Endothelial cell of umbilical vein (primary cell): ENCODE results near the gene TMEM63B. TPM values are rescaled to one million over a fixed set of nuclear protein-coding genes. Genes with fewer than 3 reads are reported as not detected.

Experiments
- BruUV-seq: library from RNA; stranded (reverse); fragments of 400-500 nt; replicated peaks from 2 replicates; lab custom pipeline; 2021; lab: Mats Ljungman, UMichigan
- CTCF ChIA-PET: fragments of 300-600, 350-600 bp; sonication (Branson Sonifier 250); formaldehyde crosslinking; loops from one replicate; lab custom pipeline; 2021; ENCODE audit warnings: antibody characterized with exemption, inconsistent platforms; lab: Charles Lee
- POLR2A ChIA-PET: fragments of 300-600, 350-600 bp; sonication (Branson Sonifier 250); formaldehyde crosslinking; loops from one replicate; lab custom pipeline; 2021; ENCODE audit warnings: antibody characterized with exemption, inconsistent platforms; lab: Charles Lee
- DNase-seq: peaks from one replicate; pipeline ENCODE4 v3.0.0-alpha.2; 2011; ENCODE audit warnings: low read depth, low spot score
- FAIRE-seq: peaks from 2 replicates; lab custom pipeline; 2011; peaks lifted over from hg19 to GRCh38; lab: Jason Lieb, UNC
- H2AFZ ChIP-seq: 2 replicates; pipeline ENCODE4 v1.6.0; 2012; ENCODE audit warnings: low read depth, low read length, control low read depth, inconsistent platforms
- H3K27ac ChIP-seq: 2 replicates; pipeline ENCODE4 v1.5.1; 2011; ENCODE audit warnings: low read depth, mild to moderate bottlenecking, control low read depth, low read length, moderate library complexity; ENCODE audit not compliant: insufficient read depth
- H3K27me3 ChIP-seq, 2 experiments: 2 replicates each; pipeline versions ENCODE4 v1.6.0 to v1.6.1; 2011; ENCODE audit warnings: low read length in 2 of 2, mixed read lengths in 1 of 2; ENCODE audit not compliant: control insufficient read depth in 2 of 2, insufficient read depth in 2 of 2
- H3K36me3 ChIP-seq, 2 experiments: 2 replicates in 1 of 2; 3 replicates in 1 of 2; pipeline ENCODE4 v1.5.1; 2011; ENCODE audit warnings: low read length in 2 of 2, mild to moderate bottlenecking in 1 of 2, moderate library complexity in 1 of 2; ENCODE audit not compliant: control insufficient read depth in 2 of 2, insufficient read depth in 2 of 2; ENCODE audit errors: extremely low read depth in 1 of 2
- H3K4me1 ChIP-seq: 3 replicates; pipeline ENCODE4 v1.5.1; 2011; ENCODE audit warnings: mild to moderate bottlenecking, low read length; ENCODE audit not compliant: control insufficient read depth, insufficient read depth; ENCODE audit errors: extremely low read depth
- H3K4me2 ChIP-seq: 2 replicates; pipeline ENCODE4 v1.6.1; 2011; ENCODE audit warnings: low read length, control low read depth, mixed read lengths; ENCODE audit not compliant: insufficient read depth
- H3K4me3 ChIP-seq, 3 experiments: fragments of 200-600 bp in 1 of 3; sonication (generic), shearing (Covaris generic) in 1 of 3; replicated peaks in 1 of 3; 2 replicates each; pipeline ENCODE4 v1.5.1; 2011 to 2016; ENCODE audit warnings: control low read depth in 3 of 3, low read length in 3 of 3, mild to moderate bottlenecking in 2 of 3, inconsistent platforms in 1 of 3, low read depth in 1 of 3, moderate library complexity in 1 of 3; ENCODE audit not compliant: insufficient read depth in 1 of 3
- H3K79me2 ChIP-seq: 2 replicates; pipeline ENCODE4 v1.6.0; 2012; ENCODE audit warnings: low read length, inconsistent platforms; ENCODE audit not compliant: control insufficient read depth, insufficient read depth
- H3K9ac ChIP-seq: replicated peaks from 2 replicates; pipeline ENCODE3; 2011; ENCODE audit warnings: low read length, control low read depth; ENCODE audit not compliant: insufficient read depth; ENCODE audit errors: extremely low read depth
- H3K9me1 ChIP-seq: replicated peaks from 3 replicates; pipeline ENCODE4 v1.6.0; 2011; ENCODE audit warnings: mild to moderate bottlenecking, low read length; ENCODE audit not compliant: control insufficient read depth, insufficient read depth; ENCODE audit errors: extremely low read depth
- H3K9me3 ChIP-seq: replicated peaks from 2 replicates; pipeline ENCODE4 v1.5.1; 2012; ENCODE audit warnings: low read length, inconsistent platforms; ENCODE audit not compliant: control insufficient read depth, insufficient read depth
- H4K20me1 ChIP-seq: replicated peaks from 2 replicates; pipeline ENCODE3; 2011; ENCODE audit warnings: mild to moderate bottlenecking, low read length; ENCODE audit not compliant: control insufficient read depth, insufficient read depth; ENCODE audit errors: extremely low read depth
- EZH2 ChIP-seq: IDR thresholded peaks from 2 replicates; pipeline ENCODE4 v1.6.1; 2012; ENCODE audit warnings: borderline replicate concordance, low read depth, mild to moderate bottlenecking, moderate library complexity, low read length, inconsistent platforms; ENCODE audit not compliant: severe bottlenecking
- FOS ChIP-seq: IDR thresholded peaks from 2 replicates; pipeline ENCODE4 v1.6.1; 2011; ENCODE audit warnings: mild to moderate bottlenecking, low read length, moderate library complexity, borderline replicate concordance; ENCODE audit not compliant: insufficient read depth
- GATA2 ChIP-seq: IDR thresholded peaks from 2 replicates; pipeline ENCODE4 v1.7.0; 2011; ENCODE audit warnings: low read depth, mild to moderate bottlenecking, moderate library complexity, mixed read lengths, low read length; ENCODE audit not compliant: insufficient read length, insufficient read depth
- JUN ChIP-seq: IDR thresholded peaks from 2 replicates; pipeline ENCODE4 v1.6.1; 2011; ENCODE audit warnings: borderline replicate concordance, low read depth; ENCODE audit not compliant: insufficient read length, insufficient read depth
- MYC ChIP-seq: IDR thresholded peaks from one replicate; pipeline ENCODE4 v1.6.1; 2011; ENCODE audit warnings: mild to moderate bottlenecking, low read depth, low read length
- POLR2A ChIP-seq: IDR thresholded peaks from 2 replicates; pipeline ENCODE4 v1.6.1; 2012; ENCODE audit warnings: low read depth, mild to moderate bottlenecking, control low read depth, low read length
- POLR2AphosphoS5 ChIP-seq: IDR thresholded peaks from 2 replicates; pipeline ENCODE4 v1.6.1; 2012; ENCODE audit warnings: low read depth, mild to moderate bottlenecking, control low read depth, low read length, moderate library complexity; ENCODE audit not compliant: insufficient read depth
- dilution Hi-C: fragments of 300-500 bp; cut with MboI; formaldehyde crosslinking; loops from one replicate; pipeline ENCODE4 v1.15.0; 2019; ENCODE audit warnings: low sequenced_read_pairs; ENCODE audit not compliant: extremely low pct_ligation_motif_present
- intact Hi-C: fragments of 100-400 bp; cut with micrococcal nuclease; formaldehyde crosslinking; loops from one replicate; pipeline ENCODE4 v1.10.0; 2022
- polyA plus RNA-seq, 4 experiments: library from polyadenylated mRNA; depleted of rRNA in 3 of 4; stranded (reverse) in 3 of 4; unstranded in 1 of 4; fragments of >200 nt; gene quantifications; 2 replicates each; pipeline versions ENCODE4 v1.2.1 to v1.2.3, GENCODE V29; 2011 to 2012; ENCODE audit warnings: missing spikeins in 1 of 4
- total RNA-seq: library from RNA; stranded (reverse); gene quantifications from 2 replicates; pipeline ENCODE4 v1.2.3, GENCODE V29; 2021
- TF ChIP-seq, protein P1 (sequence below): IDR thresholded peaks from 2 replicates; pipeline ENCODE4 v1.6.1; 2011; ENCODE audit not compliant: insufficient read depth, insufficient read length
- TF ChIP-seq, protein P2 (sequence below), 2 donors: IDR thresholded peaks; 1 replicate in 1 of 2; 2 replicates in 1 of 2; pipeline ENCODE4 v1.5.1; 2011; ENCODE audit warnings: low read length in 2 of 2, mild to moderate bottlenecking in 2 of 2, moderate library complexity in 2 of 2, control low read depth in 1 of 2, inconsistent platforms in 1 of 2, low read depth in 1 of 2; ENCODE audit not compliant: insufficient read depth in 1 of 2; ENCODE audit errors: extremely low read depth in 1 of 2

Gene TMEM63B
- total and polyA plus RNA-seq, 2 donors (not counting 3 experiments of a cell fraction or from before 2014, with no cell fraction given) = 49.7 to 56.1 TPM

DNA sequence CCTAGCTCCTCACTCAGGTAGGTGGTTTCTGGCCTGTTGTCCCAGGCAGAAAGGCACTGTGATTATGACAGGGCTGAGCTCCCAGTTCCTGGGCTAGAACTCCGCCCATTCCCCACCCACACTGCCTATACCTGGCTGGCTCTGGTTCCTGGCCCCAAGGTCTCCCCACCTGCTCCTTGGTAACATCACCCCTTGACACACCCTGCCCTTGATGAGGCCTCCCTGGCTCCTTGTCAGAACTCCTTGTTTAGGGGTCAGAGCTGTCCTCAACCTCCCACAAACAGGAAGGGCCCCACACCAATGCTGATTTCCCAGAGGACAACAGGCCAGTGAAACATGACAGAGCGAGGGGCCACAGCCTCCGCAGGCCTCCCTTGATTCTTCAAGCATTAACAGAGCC is 73.8 kb downstream of the TMEM63B start:
- FAIRE-seq (no peak), DNase-seq (no peak)
- TF ChIP-seq JUN (no peak), EZH2 (no peak), MYC (no peak), FOS (no peak), POLR2A (no peak), POLR2AphosphoS5 (no peak), GATA2 (no peak)
- TF ChIP-seq, protein P1, sequence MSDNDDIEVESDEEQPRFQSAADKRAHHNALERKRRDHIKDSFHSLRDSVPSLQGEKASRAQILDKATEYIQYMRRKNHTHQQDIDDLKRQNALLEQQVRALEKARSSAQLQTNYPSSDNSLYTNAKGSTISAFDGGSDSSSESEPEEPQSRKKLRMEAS = no peak
- TF ChIP-seq, protein P2, sequence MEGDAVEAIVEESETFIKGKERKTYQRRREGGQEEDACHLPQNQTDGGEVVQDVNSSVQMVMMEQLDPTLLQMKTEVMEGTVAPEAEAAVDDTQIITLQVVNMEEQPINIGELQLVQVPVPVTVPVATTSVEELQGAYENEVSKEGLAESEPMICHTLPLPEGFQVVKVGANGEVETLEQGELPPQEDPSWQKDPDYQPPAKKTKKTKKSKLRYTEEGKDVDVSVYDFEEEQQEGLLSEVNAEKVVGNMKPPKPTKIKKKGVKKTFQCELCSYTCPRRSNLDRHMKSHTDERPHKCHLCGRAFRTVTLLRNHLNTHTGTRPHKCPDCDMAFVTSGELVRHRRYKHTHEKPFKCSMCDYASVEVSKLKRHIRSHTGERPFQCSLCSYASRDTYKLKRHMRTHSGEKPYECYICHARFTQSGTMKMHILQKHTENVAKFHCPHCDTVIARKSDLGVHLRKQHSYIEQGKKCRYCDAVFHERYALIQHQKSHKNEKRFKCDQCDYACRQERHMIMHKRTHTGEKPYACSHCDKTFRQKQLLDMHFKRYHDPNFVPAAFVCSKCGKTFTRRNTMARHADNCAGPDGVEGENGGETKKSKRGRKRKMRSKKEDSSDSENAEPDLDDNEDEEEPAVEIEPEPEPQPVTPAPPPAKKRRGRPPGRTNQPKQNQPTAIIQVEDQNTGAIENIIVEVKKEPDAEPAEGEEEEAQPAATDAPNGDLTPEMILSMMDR (IDR thresholded peaks at IDR 0.05; ENCODE audit: extremely low read depth in 1 of 2, insufficient read depth in 1 of 2, low read depth in 1 of 2, low read length in 2 of 2) = no peak
- H4K20me1 ChIP-seq = no peaks in the 10 kb centered on the region
- intact Hi-C loops (no loop called here), dilution Hi-C loops (no loop called here)
- no peak overlapping the region for H3K9ac ChIP-seq
- ChIA-PET CTCF (interaction anchor here (0.6 to 1.7 kb wide), 7 partner anchors 14 to 663 kb away, joined by 3 to 5 read pairs (median 3); no protein-coding TSS in a partner anchor), POLR2A (no interaction called here)
- no peak overlapping the region for H3K27ac ChIP-seq
- peaks cover 14% of the 10 kb centered on the region for H3K4me1 ChIP-seq
- no peaks in the 10 kb centered on the region for H3K79me2 ChIP-seq
- H3K36me3 ChIP-seq = no peaks in the 10 kb centered on the region
- no peak overlapping the region for H2AFZ ChIP-seq
- H3K4me2 ChIP-seq = no peak overlapping the region
- no TSS peak for BruUV-seq
- H3K9me3 ChIP-seq = no peaks in the 10 kb centered on the region
- no peaks in the 10 kb centered on the region for H3K9me1 ChIP-seq
- H3K4me3 ChIP-seq = no peak overlapping the region
- no peaks in the 10 kb centered on the region for H3K27me3 ChIP-seq
